Measurements from ENCODE around the gene WLS.

Gene WLS

DNA sequence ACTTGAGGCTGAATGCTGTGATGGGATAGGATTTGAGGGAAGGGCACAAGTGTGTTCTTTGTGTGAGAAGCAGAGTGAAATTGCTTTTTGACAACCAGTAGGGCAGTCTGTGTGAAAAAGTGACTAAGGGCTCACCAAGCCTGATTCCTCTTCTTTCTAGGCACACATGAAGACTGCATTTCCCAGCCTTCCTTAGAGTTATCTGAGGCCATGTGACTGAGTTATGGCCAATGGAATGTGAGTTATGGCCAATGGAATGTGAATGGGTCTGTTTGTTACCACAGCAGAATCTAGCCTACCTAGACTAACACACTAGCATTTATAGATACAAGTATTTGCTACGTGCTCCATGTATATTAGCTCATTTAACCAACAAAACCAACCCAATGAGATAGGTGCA is 146.6 kb downstream of the WLS start:
- no peak for DNase-seq (ENCODE audit: low read depth)

DNA sequence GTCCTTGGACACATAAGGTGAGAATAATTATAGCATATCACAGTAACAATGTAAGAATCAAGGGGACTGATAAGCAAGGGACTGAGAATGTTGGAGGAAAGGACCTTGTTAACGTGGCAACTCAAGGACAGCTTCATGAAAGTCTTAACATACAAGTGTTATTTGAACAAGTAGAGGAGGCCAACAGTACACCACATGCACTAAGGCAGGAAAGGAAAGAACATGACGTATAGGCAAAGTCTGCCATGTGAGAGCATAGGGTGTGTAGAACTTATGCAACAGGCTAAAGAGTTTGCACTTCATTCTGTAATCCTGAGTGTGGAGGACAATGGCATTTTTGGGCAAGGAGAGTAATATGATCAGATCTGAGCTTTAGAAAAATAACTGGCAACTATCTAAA is 148.6 kb downstream of the WLS start:
- DNase-seq (ENCODE audit: low read depth), result no peak

DNA sequence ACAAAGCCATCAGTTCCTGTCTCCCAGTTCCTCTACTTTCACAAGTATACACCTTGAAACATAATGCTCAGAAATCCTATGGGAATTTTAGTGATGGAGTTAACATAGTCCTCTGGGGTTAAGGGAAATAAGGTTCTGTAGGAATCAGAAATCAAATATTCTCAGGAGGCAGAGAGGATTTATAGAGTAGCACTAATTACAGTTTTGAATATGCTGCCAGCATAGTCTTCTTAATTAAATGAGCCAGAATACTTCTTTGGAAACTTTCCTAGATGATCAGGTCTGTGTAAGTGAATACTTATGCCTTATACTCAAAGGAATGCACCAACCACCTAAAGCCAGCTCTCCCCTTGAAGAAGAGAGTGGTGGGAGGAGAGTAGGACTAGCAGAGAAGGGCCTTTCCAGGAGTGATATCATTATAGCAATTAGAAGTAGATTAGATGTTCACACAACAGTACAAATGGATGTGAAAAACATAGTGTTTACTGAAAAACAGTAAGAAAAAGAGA is 150.5 kb downstream of the WLS start:
- DNase-seq (ENCODE audit: low read depth), result no peak

DNA sequence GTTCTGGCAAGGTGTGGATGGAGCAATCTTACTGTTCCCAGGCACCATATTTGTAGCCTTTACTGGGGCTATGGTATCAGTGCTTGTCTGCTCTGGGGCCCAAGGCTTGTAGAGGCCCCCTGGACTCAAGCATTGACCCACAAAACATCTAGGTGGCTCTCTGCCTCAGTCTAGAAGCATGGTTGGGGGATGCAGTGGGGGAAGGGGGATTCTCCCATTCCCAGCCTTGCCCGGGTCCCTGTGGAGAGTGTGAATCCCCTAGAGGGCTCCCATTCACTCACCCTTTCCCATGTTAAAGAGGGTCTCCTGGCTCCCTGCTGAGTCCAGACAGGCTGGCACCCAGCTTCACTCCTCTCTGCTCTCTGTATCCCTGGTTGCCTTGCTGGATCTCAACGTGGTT is 153.7 kb downstream of the WLS start:
- DNase-seq (ENCODE audit: low read depth), result no peak

Measured in stimulated activated CD8-positive, alpha-beta memory T cell treated with anti-CD3 and anti-CD28 coated beads, Interleukin-4, amount 100 ng/mL, for 24 hours (primary cell).